NCI-H1436 treated with DMSO at 0.1 percent for 48 hours (cell line): Measurements from ENCODE around the gene MSN.
"Not testable (repeated sequence)": the region's sequence is repeated elsewhere in the genome, so short reads cannot be mapped to it uniquely, and the experiment has no call there.

ENCODE experiments used
- DNase-seq: peaks from one replicate; lab custom pipeline; 2025; lab: John Stamatoyannopoulos, UW

The MSN gene

DNA sequence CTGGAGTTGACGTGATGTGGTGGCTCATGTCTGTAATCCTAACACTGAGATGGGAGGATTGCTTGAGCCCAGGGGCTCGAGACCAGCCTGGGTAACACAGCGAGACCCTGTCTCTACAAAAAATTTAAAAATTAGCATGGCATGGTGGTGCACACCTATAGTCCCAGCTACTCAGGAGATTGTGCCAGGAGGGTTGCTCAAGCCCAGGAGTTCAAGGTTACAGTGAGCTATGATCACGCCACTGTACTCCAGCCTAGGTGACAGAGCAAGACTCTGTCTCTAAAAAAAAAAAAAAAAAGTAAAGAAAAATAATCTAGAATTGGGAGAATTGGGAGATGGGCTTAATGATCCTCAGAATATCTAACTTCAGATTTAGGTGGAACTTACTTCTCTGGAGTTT lies 51.1 kb downstream of the MSN start:
- DNase-seq, result no peak

DNA sequence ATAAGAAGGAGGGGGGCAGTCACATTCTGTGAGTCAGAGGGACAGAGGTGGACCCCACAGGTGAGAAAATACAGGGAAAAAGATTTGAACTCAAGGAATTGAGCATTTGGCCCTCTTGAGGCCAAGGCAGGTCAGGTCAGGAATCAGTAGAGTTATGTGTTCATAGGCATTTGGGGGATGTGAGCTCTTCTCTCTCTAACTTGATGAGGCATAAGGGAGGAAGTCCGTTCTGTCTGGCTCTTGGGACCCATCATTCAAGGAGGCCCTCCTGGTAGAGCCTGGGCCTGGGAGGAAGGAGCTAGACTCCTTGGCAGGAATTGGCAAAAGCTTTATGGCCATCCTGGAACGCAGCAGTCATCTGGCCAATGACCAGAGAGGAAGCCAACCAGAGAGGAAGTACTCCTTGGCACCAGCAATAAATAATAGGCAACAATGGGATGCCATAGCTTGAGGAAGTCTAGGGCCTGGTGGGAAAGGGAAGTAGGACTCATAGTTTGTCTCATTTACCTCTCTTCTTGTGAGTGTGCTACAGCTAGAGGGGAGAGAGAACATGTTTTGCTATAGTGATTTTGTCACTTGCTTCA lies 53.0 kb downstream of the MSN start:
- no peak for DNase-seq

DNA sequence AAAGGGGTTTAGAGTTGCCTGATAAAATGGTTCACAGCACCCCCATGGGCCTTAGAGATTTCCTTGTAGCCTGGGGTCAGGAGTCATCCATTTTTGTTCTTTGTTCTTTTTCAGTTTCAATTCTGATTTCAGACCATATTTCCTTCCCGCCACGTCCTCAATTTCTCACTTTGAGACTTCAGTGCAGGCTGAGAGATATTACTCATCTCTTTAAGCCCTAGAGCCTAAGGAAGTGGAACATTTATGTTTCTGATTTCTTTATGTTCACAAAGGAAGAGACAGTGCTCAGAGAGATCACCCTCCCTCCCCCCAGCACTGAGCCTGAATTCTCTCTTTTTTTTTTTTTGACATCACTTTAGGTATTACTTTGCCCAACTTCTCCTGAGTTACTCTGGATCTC lies 56.3 kb downstream of the MSN start:
- no peak for DNase-seq

DNA sequence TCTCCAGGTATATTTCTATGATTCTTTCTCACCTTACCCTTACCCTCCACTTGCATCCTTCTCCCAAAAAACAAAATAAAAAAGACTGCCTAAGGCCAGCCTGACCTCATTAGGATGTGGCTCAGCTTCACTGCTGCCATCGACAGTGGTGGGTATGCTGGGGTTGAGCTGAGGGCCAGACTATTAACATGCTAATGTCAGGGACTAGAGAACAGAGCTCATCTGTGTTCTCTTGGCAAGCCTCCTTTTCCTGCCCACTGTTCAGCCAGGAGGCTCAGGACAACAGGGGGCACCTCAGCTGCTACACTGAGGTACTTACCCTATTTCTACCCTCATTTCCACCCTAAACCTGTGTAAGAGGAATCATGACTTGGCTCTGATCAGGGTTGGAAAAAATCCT lies 59.3 kb downstream of the MSN start:
- no peak for DNase-seq

DNA sequence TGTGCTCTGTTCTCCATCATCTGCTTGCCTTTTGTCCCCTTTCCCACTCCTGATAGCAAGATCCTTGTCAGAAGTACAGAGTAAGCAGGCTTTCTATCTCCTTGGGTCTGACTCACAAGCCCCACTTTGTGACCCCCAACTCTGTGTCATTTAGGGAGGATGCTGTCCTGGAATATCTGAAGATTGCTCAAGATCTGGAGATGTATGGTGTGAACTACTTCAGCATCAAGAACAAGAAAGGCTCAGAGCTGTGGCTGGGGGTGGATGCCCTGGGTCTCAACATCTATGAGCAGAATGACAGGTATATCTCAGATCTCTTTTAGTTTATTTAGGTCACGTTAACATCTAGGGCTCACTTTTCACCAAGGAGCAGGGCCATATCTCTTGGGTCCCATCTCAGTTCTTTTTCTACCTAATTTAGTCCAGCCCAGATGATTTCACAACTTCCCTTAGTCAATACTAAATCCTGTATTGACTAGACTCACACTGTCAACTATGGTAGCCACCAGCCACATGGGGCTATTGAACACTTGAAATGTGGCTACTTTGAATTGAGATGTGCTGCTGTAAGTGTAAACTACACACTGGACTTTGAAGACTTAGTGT lies 64.3 kb downstream of the MSN start:
- DNase-seq, result no peak

DNA sequence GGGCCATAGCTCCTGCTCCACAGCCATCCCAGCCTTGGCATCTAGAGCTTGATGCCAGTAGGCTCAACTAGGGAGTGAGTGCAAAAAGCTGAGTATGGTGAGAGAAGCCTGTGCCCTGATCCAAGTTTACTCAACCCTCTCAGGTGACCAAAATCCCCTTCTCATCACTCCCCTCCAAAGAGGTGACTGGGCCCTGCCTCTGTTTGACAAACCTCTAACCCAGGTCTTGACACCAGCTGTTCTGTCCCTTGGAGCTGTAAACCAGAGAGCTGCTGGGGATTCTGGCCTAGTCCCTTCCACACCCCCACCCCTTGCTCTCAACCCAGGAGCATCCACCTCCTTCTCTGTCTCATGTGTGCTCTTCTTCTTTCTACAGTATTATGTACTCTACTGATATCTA lies 73.5 kb downstream of the MSN start:
- DNase-seq, result no peak

DNA sequence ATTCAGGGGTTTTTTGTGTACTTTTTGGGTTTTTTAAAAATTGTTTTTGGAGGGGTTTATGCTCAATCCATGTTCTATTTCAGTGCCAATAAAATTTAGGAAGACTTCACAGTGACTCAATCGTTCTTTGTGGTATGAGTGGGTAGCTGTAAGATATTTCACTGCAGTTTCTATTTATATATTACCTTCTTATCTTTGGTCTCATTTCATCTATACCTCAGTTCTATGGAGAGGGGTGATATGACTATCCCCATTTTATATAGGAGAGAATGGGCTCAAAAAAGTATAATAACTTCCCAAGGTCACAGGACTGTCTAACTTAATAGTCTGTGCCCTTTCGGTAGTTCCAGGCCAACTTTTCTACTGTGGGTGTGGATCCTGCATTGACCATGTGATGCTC lies 74.4 kb downstream of the MSN start:
- DNase-seq, result no peak

DNA sequence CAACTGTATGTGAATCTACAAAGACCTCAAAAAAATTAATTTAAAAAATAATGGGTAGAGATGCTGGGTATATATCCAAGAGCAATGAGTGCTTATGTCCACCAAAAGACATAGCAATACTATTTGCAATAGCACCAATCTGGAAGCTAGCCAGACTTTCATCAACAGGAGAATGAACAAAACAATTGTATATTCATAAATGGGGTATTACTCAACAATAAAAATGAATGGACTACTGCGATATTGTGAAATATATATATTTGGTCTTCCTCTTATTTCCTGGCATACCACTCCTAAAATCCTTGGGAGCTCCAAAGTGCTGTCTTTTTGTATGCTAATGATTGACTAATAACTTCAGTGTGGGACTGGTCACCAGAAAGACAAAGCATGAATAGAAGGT lies 77.5 kb downstream of the MSN start:
- DNase-seq, result no peak

DNA sequence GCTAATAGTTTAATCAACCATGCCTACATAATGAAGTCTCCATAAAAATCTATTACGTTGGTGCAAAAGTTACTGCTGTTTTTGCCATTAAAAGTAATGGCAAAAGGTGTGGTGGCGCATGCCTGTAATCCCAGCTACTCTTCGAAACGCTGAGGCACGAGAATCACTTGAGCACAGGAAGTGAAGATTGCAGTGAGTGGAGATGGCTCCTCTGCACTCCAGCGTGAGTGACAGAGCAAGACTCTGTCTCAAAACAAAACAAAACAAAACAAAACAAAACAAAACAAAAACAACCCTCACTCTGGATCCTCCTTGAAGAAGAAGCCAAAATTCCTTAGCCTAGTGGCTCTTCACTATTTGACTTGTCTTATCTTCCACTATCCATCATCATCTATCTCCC lies 78.0 kb downstream of the MSN start:
- DNase-seq, result no peak

DNA sequence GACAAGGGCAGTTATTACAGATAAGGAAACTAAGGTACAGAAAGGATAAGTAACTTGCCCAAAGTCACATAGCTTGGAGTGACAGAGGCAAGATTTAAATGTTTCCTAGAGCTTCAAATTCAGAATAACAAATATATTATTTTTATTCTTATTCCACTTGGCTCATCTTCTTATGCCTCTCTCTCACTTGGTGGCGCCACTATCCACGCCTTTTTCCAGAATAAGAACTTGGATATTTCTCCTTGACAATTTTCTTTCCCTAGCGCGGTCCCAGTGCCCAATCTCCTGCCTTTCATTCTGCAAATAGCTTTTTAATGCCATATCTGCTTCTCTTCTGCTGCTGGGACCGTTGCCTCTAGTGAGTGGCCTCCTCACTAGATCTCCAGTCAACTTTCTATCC lies 78.5 kb downstream of the MSN start:
- DNase-seq, result no peak

DNA sequence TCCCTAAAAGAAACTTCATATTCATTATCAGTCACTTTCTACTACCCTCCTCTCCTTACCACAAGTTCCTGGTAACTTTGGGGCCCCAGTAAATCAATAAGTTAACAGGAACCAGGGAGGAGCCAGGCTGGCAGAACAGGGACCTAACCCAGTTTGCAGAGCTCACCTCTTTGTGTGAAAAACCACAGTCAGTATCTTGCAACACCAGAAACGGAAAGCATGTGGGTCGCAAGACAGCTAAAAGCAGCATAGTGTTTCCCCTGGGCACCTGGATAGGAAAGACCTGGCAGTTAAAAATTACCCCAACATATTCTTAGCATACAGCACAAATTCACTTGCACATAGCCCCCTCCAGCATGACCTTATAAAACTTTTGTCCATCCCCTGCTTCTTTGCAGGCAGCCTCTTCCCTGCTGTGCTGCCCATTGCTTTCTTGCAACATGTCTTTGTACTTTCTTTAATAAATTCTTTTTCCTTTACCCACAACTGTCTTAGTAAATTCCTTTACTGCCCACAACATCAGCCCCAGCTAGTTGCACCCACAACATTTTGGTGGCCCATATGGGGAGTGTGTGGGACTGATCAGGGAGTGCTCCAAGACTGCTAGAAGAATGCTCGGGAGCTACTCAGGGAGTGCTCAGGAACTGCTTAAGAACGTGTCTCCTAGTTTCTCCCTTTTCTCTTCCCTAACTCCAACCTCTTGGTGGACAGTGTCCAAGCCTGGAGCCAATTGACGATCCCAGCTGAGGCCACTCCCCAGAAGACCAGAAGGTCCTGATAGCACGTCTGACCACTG lies 83.4 kb downstream of the MSN start:
- no peak for DNase-seq

DNA sequence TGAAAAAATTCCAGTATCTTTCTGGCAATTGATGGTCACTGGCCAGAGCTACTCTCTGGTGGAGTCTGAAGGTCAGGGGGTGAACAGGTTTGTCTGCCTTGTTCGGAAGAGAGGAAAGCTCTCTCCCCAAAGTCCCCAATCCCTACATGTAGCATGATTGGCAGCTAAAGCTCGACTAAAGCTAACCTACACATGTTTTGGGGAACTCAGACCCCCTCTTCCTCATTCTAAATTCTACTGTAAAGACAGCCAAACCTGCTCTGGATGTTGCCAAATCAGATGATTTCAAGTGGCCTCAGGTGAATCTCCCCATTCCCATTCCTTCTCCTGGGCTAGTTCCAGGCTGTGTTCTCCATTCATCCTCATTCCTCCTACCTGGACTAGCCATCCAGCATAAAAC lies 84.1 kb downstream of the MSN start:
- DNase-seq, result no peak

DNA sequence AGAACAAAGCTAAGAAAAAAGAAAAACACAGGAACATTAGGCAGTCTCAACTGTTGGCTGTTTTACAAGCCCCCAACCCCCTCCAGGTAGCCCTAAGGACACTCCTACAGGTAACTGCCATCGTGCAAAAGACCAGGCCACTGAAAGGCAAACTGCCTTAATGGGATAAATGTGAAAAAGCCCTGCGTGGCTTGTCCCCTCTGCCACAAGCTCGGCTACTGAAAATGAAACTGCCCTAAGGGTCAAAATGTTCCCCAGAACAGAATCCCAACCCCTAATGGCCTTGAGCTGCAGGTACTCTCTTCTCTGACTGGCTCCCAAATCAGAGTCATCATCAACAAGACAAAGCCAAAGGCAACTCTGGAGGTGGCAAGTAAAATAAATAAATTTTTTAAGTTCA lies 84.8 kb downstream of the MSN start:
- no peak for DNase-seq

DNA sequence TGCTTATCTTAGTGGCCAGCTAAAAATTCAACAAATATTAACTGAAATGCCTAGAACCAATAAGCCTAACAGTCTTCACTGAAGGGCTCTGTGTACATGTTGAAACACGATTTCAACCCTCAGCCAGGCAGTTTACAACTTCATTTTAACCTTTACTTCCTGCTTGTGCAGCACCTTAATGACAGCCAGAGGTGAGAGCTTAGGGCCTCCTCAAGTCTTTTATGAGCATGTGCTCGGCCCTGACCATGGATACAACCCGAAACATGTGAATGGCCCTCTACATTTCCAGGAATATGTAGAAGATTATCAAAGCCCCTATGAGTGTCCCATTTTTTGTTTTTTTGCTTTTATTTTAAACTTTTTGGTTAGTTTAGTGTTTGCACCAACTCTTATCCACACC lies 88.3 kb downstream of the MSN start:
- no peak for DNase-seq

DNA sequence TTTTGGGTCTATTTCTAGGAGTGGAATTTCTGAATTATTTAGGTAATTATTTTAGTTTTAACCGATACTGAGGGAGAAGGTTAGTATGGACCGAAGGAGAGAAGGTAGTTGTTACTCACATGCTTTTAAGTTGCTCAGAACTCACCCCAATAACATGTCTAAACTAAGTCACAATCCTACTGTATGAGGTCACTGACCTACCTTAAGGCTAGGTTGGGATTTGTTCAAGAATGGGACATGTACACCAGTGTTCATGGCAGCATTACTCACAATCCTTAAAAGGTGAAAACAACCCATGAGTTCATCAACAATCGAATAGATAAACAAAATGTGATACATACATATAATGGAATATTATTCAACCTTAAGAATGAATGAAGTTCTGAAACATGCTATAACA lies 90.5 kb downstream of the MSN start:
- no peak for DNase-seq

DNA sequence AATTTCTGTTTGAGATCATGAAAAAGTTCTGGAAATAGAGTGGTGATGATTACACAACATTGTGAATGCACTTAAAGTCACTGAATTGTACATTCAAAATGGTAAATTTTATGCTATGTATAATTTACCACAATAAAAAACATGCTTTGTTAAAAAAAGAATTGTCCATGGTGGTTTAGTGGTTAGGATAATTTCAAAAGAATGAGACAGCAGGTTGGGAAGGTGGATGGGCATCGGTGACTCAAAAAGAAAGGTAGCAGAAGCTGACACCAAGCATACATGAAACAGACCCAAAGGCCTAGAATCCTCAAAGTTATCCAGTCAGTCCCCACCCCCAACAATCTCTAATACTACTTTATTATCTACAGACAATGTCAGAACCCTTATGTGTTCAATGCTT lies 91.1 kb downstream of the MSN start:
- no peak for DNase-seq

DNA sequence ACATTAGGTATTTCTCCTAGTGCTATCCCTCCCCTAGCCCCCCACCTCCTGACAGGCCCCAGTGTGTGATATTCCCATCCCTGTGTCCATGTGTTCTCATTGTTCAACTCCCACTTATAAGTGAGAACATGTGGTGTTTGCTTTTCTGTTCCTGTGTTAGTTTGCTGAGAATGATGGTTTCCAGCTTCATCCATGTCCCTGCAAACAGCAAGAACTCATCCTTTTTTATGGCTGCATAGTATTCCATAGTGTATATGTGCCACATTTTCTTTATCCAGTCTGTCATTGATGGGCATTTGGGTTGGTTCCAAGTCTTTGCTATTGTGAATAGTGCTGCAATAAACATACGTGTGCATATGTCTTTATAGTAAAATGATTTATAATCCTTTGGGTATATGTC lies 92.1 kb downstream of the MSN start:
- not testable (repeated sequence) for DNase-seq

DNA sequence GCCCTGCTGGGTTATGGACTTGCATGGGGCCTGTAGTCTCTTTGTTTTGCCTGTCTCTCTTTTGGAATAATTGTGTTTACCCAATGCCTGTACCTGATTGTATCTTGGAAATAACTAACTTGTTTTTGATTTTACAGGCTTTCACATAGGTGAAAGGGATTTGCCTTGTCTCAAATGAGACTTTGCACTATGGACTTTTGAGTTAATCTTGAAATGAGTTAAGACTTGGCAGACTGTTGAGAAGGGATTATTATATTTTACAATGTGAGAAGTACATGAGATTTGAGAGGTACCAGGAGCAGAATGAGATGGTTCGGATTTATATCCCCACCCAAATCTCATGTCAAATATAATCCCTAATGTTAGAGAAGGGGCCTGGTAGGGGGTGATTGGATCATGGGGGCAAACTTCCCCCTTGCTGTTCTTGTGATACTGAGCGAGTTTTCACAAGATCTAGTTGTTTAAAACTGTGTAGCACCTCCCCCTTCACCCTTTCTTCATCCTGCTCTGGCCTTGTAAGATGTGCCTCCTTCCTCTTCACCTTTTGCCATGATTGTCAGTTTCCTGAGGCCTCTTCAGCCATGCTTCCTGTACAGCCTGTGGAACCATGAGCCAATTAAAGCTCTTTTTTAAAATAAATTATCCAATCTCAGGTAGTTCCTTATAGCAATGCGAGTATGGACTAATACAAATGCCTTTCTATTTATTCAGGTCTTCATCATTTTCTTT lies 102.3 kb downstream of the MSN start:
- DNase-seq, result no peak

DNA sequence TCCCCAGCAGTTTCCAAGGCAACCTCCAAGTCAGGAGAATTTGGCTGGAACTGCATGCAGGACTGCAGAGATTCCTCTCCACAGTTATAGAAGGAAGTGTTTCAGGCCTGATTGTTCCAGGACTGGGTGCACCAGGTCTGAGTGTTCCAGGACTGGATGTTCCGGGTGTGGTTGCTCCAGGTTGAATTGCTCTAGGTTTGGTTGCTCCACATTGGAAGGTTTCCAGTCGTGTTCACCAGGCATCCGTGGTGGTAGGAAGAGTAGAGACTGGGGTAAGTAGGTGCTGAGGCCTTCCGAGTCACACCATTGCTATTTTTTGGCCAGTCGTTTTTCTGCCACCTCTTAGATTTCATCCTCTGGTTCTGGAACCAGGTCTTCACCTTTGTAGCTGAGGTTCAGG lies 105.4 kb downstream of the MSN start:
- DNase-seq, result no peak

DNA sequence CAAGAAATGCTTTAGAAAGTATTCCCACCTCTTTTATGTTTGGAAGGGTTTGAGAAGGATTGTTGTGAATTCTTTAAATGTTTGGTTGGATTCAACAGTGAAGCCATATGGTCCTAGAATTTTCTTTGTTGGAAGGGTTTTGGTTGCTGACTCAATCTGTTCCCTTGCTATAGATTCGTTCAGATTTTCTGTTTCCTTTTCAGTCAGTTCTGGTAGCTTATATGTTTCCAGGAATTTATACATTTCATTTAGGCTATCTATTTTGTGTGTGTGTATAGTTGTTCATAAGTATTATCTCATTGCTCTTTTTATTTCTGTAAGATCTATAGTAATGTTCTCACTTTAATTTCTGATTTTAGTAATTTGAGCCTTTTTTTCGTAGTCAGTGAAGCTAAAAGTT lies 114.4 kb downstream of the MSN start:
- DNase-seq, result no peak

DNA sequence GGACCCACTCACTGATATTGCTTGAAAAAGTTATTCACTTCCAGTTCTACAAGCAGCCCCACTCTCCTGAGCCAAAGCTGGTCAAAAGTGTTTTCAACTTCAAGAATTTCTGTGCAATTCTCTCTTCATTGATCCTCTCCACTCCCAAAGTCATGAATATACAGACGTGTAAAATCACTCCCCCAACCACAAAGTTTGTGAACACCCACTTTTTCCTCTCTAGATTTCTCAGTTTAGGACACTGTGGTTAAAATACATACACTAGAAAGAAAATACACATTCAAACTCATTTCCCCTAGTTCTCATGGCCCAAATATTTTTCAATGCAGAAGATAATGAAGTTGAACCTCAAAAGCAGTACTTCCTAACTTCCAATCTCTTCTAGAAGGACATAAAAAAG lies 116.3 kb downstream of the MSN start:
- DNase-seq, result no peak
